ENCODE results near the gene SLC15A3.

DNA sequence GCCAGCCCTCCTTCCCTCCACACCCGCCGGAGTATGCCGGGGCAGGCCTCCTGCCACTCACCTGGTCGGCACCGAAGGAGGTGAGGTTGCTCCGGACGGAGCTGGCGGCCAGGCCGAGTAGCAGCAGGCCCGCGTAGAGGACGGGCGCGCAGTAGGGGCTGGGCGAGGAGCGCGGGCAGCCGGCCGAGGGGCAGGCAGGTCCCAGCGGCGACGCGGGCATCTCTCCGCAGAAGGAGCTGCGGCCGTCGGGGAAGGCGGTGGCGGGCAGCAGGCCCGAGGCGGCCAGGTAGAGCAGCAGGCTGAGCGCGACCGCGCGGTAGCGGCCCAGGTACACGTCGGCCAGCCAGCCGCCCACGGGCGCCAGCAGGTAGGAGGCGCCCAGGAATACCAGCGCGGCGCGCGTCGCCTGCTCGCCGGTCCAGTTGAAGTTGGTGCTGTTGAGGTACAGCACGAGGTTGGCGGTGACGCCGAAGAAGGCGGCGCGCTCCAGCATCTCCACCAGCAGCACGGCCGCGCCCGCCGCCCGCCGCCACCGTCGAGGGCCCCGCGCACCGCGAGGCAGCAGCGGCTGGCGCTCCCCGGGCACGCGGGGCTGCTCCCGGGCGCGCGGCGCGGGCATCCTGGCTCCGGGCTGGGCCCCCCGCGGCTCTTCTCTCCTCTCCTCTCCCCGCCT, 907 bp downstream of the SLC15A3 start:
- TF ChIP-seq CTCF (conservative IDR thresholded peaks at IDR 0.05; ENCODE audit: low read length), result no peak
- no peak for TF ChIP-seq EZH2phosphoT487 (IDR thresholded peaks at IDR 0.05; ENCODE audit: borderline replicate concordance, low read depth, low read length)

Data from OCI-LY7 (cell line).